H1 (cell line): ENCODE results near the gene CDH12. TPM values are rescaled to one million over a fixed set of nuclear protein-coding genes. Genes with fewer than 3 reads are reported as not detected.

Source experiments
- CTCF ChIA-PET: fragments of 300-600 bp; sonication (Branson Sonifier 250); formaldehyde crosslinking; loops from one replicate; lab custom pipeline; 2021; ENCODE audit not compliant: partially characterized antibody; lab: Charles Lee
- POLR2A ChIA-PET: fragments of 300-600 bp; sonication (Branson Sonifier 250); formaldehyde crosslinking; loops from one replicate; lab custom pipeline; 2021; ENCODE audit warnings: inconsistent platforms; ENCODE audit not compliant: partially characterized antibody; lab: Charles Lee
- DNase-seq, 2 experiments: peaks; one replicate each; pipeline versions ENCODE4 v3.0.0 to v3.0.0-alpha.2; 2010 to 2022; ENCODE audit warnings: low spot score in 2 of 2, low read depth in 1 of 2, mixed read lengths in 1 of 2
- FAIRE-seq: peaks from 2 replicates; lab custom pipeline; 2011; peaks lifted over from hg19 to GRCh38; lab: Jason Lieb, UNC
- H2AFZ ChIP-seq: 2 replicates; pipeline ENCODE4 v1.8.1; 2012; ENCODE audit warnings: low read length, inconsistent platforms
- H2AK5ac ChIP-seq: 2 replicates; pipeline ENCODE4 v1.6.1; 2013; ENCODE audit warnings: low read depth, low read length
- H2BK120ac ChIP-seq: replicated peaks from 2 replicates; pipeline ENCODE3; 2013; ENCODE audit warnings: low read depth, low read length, inconsistent platforms
- H2BK12ac ChIP-seq: 2 replicates; pipeline ENCODE4 v1.6.1; 2013; ENCODE audit warnings: low read depth, low read length
- H2BK15ac ChIP-seq: 2 replicates; pipeline ENCODE4 v1.6.1; 2013; ENCODE audit warnings: low read length
- H2BK20ac ChIP-seq: 2 replicates; pipeline ENCODE4 v1.6.1; 2013; ENCODE audit warnings: low read length
- H2BK5ac ChIP-seq: 2 replicates; pipeline ENCODE4 v1.6.1; 2013; ENCODE audit warnings: low read depth, low read length
- H3K14ac ChIP-seq: 2 replicates; pipeline ENCODE4 v1.6.1; 2013; ENCODE audit warnings: inconsistent platforms; ENCODE audit not compliant: insufficient read length
- H3K18ac ChIP-seq: 2 replicates; pipeline ENCODE4 v1.6.1; 2013; ENCODE audit warnings: low read length; ENCODE audit errors: extremely low read depth
- H3K23ac ChIP-seq: 2 replicates; pipeline ENCODE4 v1.6.1; 2013; ENCODE audit warnings: inconsistent platforms; ENCODE audit not compliant: insufficient read length
- H3K23me2 ChIP-seq: 2 replicates; pipeline ENCODE4 v1.6.1; 2013; ENCODE audit warnings: low read depth, low read length
- H3K27ac ChIP-seq: 2 replicates; pipeline ENCODE4 v1.6.1; 2011; ENCODE audit warnings: low read depth, low read length, inconsistent platforms
- H3K27me3 ChIP-seq, 4 experiments: replicated peaks in 1 of 4; 1 replicate in 1 of 4; 2 replicates in 3 of 4; pipeline versions ENCODE4 v1.6.1 to v1.8.1; 2011 to 2013; ENCODE audit warnings: low read length in 3 of 4, mild to moderate bottlenecking in 3 of 4, inconsistent platforms in 2 of 4, mixed read lengths in 2 of 4, moderate library complexity in 1 of 4; ENCODE audit not compliant: control insufficient read depth in 3 of 4, insufficient read depth in 3 of 4; ENCODE audit errors: extremely low read depth in 1 of 4
- H3K36me3 ChIP-seq, 4 experiments: 2 replicates each; pipeline versions ENCODE4 v1.6.1 to v1.8.1; 2011 to 2013; ENCODE audit warnings: mild to moderate bottlenecking in 4 of 4, low read length in 3 of 4, moderate library complexity in 2 of 4, control low read depth in 1 of 4, inconsistent platforms in 1 of 4; ENCODE audit not compliant: insufficient read depth in 4 of 4, control insufficient read depth in 2 of 4
- H3K4ac ChIP-seq: replicated peaks from 2 replicates; pipeline ENCODE3; 2013; ENCODE audit warnings: low read length, low read depth, mixed read lengths, inconsistent platforms; ENCODE audit not compliant: insufficient read length
- H3K4me1 ChIP-seq, 4 experiments: replicated peaks in 1 of 4; 1 replicate in 1 of 4; 2 replicates in 3 of 4; pipeline versions ENCODE4 v1.6.1 to v1.8.1; 2011 to 2013; ENCODE audit warnings: low read length in 3 of 4, inconsistent platforms in 2 of 4, mixed read lengths in 1 of 4; ENCODE audit not compliant: insufficient read depth in 4 of 4, control insufficient read depth in 3 of 4
- H3K4me2 ChIP-seq, 2 experiments: 2 replicates each; pipeline versions ENCODE4 v1.6.1 to v1.8.1; 2011 to 2013; ENCODE audit warnings: low read depth in 2 of 2, low read length in 2 of 2, control low read depth in 1 of 2, inconsistent platforms in 1 of 2, mild to moderate bottlenecking in 1 of 2; ENCODE audit not compliant: insufficient read depth in 1 of 2
- H3K4me3 ChIP-seq, 4 experiments: fragments of 200-600, 300-600 bp in 1 of 4; sonication (generic), shearing (Covaris generic), sonication (Bioruptor Twin) in 1 of 4; 2 replicates each; pipeline versions ENCODE4 v1.5.1 to v1.8.1; 2011 to 2016; ENCODE audit warnings: low read length in 4 of 4, low read depth in 3 of 4, control low read depth in 2 of 4, inconsistent platforms in 2 of 4, mild to moderate bottlenecking in 2 of 4, mixed read lengths in 1 of 4, moderate library complexity in 1 of 4; ENCODE audit not compliant: insufficient read depth in 2 of 4; ENCODE audit errors: extremely low read depth in 1 of 4
- H3K56ac ChIP-seq: replicated peaks from 2 replicates; pipeline ENCODE3; 2013; ENCODE audit warnings: low read depth, mild to moderate bottlenecking, mixed read lengths, low read length, inconsistent platforms; ENCODE audit not compliant: insufficient read length
- H3K79me1 ChIP-seq: 2 replicates; pipeline ENCODE4 v1.6.1; 2013; ENCODE audit warnings: low read depth, low read length, control low read depth
- H3K79me2 ChIP-seq, 2 experiments: 2 replicates each; pipeline versions ENCODE4 v1.6.1 to v1.8.1; 2012 to 2013; ENCODE audit warnings: low read length in 2 of 2, mild to moderate bottlenecking in 2 of 2, inconsistent platforms in 1 of 2; ENCODE audit not compliant: insufficient read depth in 2 of 2, control insufficient read depth in 1 of 2
- H3K9ac ChIP-seq, 4 experiments: replicated peaks in 1 of 4; 1 replicate in 1 of 4; 2 replicates in 3 of 4; pipeline versions ENCODE4 v1.6.1 to v1.8.1; 2011 to 2013; ENCODE audit warnings: low read depth in 3 of 4, low read length in 3 of 4, control low read depth in 2 of 4, mild to moderate bottlenecking in 2 of 4, moderate library complexity in 2 of 4, inconsistent platforms in 1 of 4; ENCODE audit errors: extremely low read depth in 1 of 4
- H3K9me3 ChIP-seq, 2 experiments: 2 replicates each; pipeline versions ENCODE4 v1.6.1 to v1.8.1; 2012 to 2013; ENCODE audit warnings: mild to moderate bottlenecking in 2 of 2, moderate library complexity in 2 of 2, control low read depth in 1 of 2, inconsistent platforms in 1 of 2, low read depth in 1 of 2, low read length in 1 of 2, mixed read lengths in 1 of 2; ENCODE audit not compliant: insufficient read depth in 2 of 2
- H4K20me1 ChIP-seq, 2 experiments: replicated peaks in 1 of 2; 2 replicates each; pipeline versions ENCODE3 to v1.8.1; 2011 to 2013; ENCODE audit warnings: inconsistent platforms in 2 of 2, low read length in 2 of 2, mild to moderate bottlenecking in 1 of 2; ENCODE audit not compliant: insufficient read depth in 2 of 2, control insufficient read depth in 1 of 2
- H4K5ac ChIP-seq: 2 replicates; pipeline ENCODE4 v1.6.1; 2013; ENCODE audit warnings: low read length, low read depth, mixed read lengths, inconsistent platforms; ENCODE audit not compliant: insufficient read length
- H4K8ac ChIP-seq: 2 replicates; pipeline ENCODE4 v1.8.0; 2013; ENCODE audit warnings: mild to moderate bottlenecking, moderate library complexity, low read length, inconsistent platforms; ENCODE audit not compliant: insufficient read depth; ENCODE audit errors: extremely low read depth
- H4K91ac ChIP-seq: replicated peaks from 2 replicates; pipeline ENCODE3; 2013; ENCODE audit warnings: low read length, mixed read lengths, inconsistent platforms; ENCODE audit not compliant: insufficient read length
- BACH1 ChIP-seq: IDR thresholded peaks from 2 replicates; pipeline ENCODE4 v1.6.1; 2012; ENCODE audit warnings: low read length, improper control_type of control experiment
- EGR1 ChIP-seq: IDR thresholded peaks from 2 replicates; pipeline ENCODE4 v1.6.1; 2011; ENCODE audit warnings: low read depth, low read length, borderline replicate concordance
- SP1 ChIP-seq: IDR thresholded peaks from 2 replicates; pipeline ENCODE4 v1.6.1; 2011; ENCODE audit warnings: low read depth, low read length
- SP2 ChIP-seq: IDR thresholded peaks from 2 replicates; pipeline ENCODE4 v1.6.1; 2012; ENCODE audit warnings: mild to moderate bottlenecking, low read length, inconsistent platforms
- SUZ12 ChIP-seq: fragments of 200-600 bp; sonication (generic); IDR thresholded peaks from 2 replicates; pipeline ENCODE4 v1.6.1; 2012; ENCODE audit warnings: mild to moderate bottlenecking, inconsistent platforms, low read length, moderate library complexity, mixed read lengths
- TBP ChIP-seq: IDR thresholded peaks from 2 replicates; pipeline ENCODE4 v1.6.1; 2011; ENCODE audit warnings: low read depth, low read length, improper control_type of control experiment
- WGBS, 2 experiments: shearing (Covaris generic) in 1 of 2; methylation state at CpG; one replicate each; pipeline versions ENCODE4 v1.1.6 to v1.1.7; 2013 to 2015; ENCODE audit warnings: low lambda C conversion rate in 2 of 2, mixed read lengths in 2 of 2, inconsistent platforms in 1 of 2, low coverage in 1 of 2, missing lambda C conversion rate in 1 of 2; ENCODE audit not compliant: insufficient replicate concordance in 2 of 2, insufficient coverage in 1 of 2, insufficient read length in 1 of 2; ENCODE audit errors: extremely low coverage in 1 of 2, missing lambda C conversion rate in 1 of 2; 5-methylcytosine and 5-hydroxymethylcytosine counted together
- polyA plus RNA-seq, 7 experiments: library from polyadenylated mRNA; depleted of rRNA in 3 of 7; stranded (reverse) in 5 of 7; unstranded in 2 of 7; fragments of >200 nt in 5 of 7; fragments of 200-250 nt in 2 of 7; gene quantifications; 1 replicate in 5 of 7; 2 replicates in 1 of 7; 4 replicates in 1 of 7; pipeline versions ENCODE4 v1.2.1 to v1.2.3, GENCODE V29; 2011 to 2013; ENCODE audit warnings: missing spikeins in 2 of 7, mixed read lengths in 2 of 7
- total RNA-seq: library from RNA; stranded (reverse); fragmentation: NEBNext Ultra II Directional; extraction: Animal tissue kit (Norgen Biotek cat#: 25700); gene quantifications from 2 replicates; pipeline ENCODE4 v1.2.1, GENCODE V29; 2021
- TF ChIP-seq, protein P1 (sequence below): IDR thresholded peaks from 2 replicates; pipeline ENCODE4 v1.6.1; 2012; ENCODE audit warnings: inconsistent platforms

Gene CDH12
- total and polyA plus RNA-seq, 2 of the 8 experiments (the other 6 are each of a cell fraction or from before 2014, with no cell fraction given) = 0.03 TPM; not detected in 1

DNA sequence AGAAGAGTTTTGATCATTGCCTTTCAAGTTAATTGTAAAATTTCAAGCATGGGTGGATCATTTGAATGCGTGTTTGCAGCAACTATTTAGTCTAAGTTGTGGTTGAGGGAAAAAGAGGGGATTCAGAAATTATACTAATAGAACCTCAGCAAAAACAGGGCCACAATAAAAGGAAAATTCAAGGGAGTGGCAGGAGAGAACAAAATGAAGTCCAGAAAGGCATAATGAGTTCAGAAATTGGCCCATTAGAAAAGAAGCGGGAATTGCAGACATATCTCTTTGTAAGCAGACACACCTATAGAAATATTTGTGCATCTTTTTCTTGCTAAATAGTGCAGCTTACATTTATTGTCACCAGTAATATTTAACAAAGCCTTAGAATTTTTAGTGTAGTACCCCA lies 960.0 kb downstream of the CDH12 start:
- no peak overlapping the region for H3K4me3 ChIP-seq
- H4K20me1 ChIP-seq = no peaks in the 10 kb centered on the region
- DNase-seq = no peak
- H3K23ac ChIP-seq = no peak overlapping the region
- no peak overlapping the region for H2BK5ac ChIP-seq
- H3K27ac ChIP-seq = no peak overlapping the region
- no peak for FAIRE-seq
- no peak overlapping the region for H4K5ac ChIP-seq
- H2BK120ac ChIP-seq = no peak overlapping the region
- H4K8ac ChIP-seq = no peak overlapping the region
- H4K91ac ChIP-seq = no peak overlapping the region
- no peak overlapping the region for H3K56ac ChIP-seq
- ChIA-PET CTCF (no interaction called here), POLR2A (no interaction called here)
- no peak overlapping the region for H2BK12ac ChIP-seq
- no peak overlapping the region for H3K4ac ChIP-seq
- no peak overlapping the region for H2BK15ac ChIP-seq
- no peaks in the 10 kb centered on the region for H3K36me3 ChIP-seq
- no peak overlapping the region for H2BK20ac ChIP-seq
- H3K4me1 ChIP-seq = no peaks in the 10 kb centered on the region
- H3K9me3 ChIP-seq = no peaks in the 10 kb centered on the region
- no peaks in the 10 kb centered on the region for H3K79me2 ChIP-seq
- no peaks in the 10 kb centered on the region for H3K79me1 ChIP-seq
- no peaks in the 10 kb centered on the region for H3K27me3 ChIP-seq
- H3K9ac ChIP-seq = no peak overlapping the region
- no peak overlapping the region for H2AFZ ChIP-seq
- no peak overlapping the region for H2AK5ac ChIP-seq
- 97% methylated on average over 2 of the region's 2 CpGs; no CpG with 5 or more reads in 1 of the 2 experiments for WGBS, 2 experiments
- no peak overlapping the region for H3K18ac ChIP-seq
- H3K4me2 ChIP-seq = no peak overlapping the region
- no peaks in the 10 kb centered on the region for H3K23me2 ChIP-seq
- TF ChIP-seq EGR1 (no peak), SP2 (no peak), TBP (no peak), BACH1 (no peak), SUZ12 (no peak), SP1 (no peak)
- TF ChIP-seq, protein P1, sequence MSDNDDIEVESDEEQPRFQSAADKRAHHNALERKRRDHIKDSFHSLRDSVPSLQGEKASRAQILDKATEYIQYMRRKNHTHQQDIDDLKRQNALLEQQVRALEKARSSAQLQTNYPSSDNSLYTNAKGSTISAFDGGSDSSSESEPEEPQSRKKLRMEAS = no peak
- TF ChIP-seq, all 59 proteins: peak for 0
- H3K14ac ChIP-seq = no peak overlapping the region
